Measurements from ENCODE around the gene HDAC11. TPM values are rescaled to one million over a fixed set of nuclear protein-coding genes. Genes with fewer than 3 reads are reported as not detected.
A peak's percentile ranks its signal among the peaks of the same experiment; 100 is the strongest.
"Not testable (repeated sequence)": the region's sequence is repeated elsewhere in the genome, so short reads cannot be mapped to it uniquely, and the experiment has no call there.

Gene HDAC11
- total RNA-seq, 2 experiments from 2014 or later, result 1.8 to 2.0 TPM

GRCh38 chr3:13440204-13440817 is 39.8 kb upstream of the HDAC11 start:
- POLR2A ChIA-PET, result interaction anchor here (1.4 kb wide), 1 partner anchor 15 kb away, joined by 3 read pairs; no protein-coding TSS in a partner anchor
- TF ChIP-seq, protein P1, sequence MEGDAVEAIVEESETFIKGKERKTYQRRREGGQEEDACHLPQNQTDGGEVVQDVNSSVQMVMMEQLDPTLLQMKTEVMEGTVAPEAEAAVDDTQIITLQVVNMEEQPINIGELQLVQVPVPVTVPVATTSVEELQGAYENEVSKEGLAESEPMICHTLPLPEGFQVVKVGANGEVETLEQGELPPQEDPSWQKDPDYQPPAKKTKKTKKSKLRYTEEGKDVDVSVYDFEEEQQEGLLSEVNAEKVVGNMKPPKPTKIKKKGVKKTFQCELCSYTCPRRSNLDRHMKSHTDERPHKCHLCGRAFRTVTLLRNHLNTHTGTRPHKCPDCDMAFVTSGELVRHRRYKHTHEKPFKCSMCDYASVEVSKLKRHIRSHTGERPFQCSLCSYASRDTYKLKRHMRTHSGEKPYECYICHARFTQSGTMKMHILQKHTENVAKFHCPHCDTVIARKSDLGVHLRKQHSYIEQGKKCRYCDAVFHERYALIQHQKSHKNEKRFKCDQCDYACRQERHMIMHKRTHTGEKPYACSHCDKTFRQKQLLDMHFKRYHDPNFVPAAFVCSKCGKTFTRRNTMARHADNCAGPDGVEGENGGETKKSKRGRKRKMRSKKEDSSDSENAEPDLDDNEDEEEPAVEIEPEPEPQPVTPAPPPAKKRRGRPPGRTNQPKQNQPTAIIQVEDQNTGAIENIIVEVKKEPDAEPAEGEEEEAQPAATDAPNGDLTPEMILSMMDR (IDR thresholded peaks at IDR 0.05), result no peak
- Mint-ChIP-seq H3K4me3 (no peak overlapping the region), H3K27me3 (no peaks in the 10 kb centered on the region), H3K4me1 (ENCODE audit: low read depth) (no peaks in the 10 kb centered on the region), H3K36me3 (ENCODE audit: low read depth) (no peaks in the 10 kb centered on the region), H3K9me3 (no peaks in the 10 kb centered on the region), H3K27ac (no peak overlapping the region)
- intact Hi-C loops (cut with micrococcal nuclease), result no loop called here
- CTCF ChIA-PET, result interaction anchor here (0.7 to 1.5 kb wide), 6 partner anchors 11 to 27 kb away, joined by 3 to 5 read pairs (median 4); no protein-coding TSS in a partner anchor
- no peak for ATAC-seq
- no peak for DNase-seq

DNA sequence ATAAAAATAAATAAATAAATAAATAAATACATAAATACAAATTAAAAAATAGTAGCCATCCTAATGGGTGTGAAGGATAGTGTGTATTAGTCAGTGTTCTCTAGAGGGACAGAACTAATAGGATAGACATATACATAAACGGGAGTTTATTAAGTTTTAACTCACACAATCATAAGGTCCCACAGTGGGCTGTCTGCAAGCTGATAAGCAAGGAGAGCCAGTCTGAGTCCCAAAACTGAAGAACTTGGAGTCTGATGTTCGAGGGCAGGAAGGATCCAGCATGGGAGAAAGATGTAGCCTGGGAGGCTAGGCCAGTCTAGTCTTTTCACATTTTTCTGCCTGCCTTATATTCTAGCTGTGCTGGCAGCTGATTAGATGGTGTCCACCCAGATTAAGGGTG is 37.2 kb upstream of the HDAC11 start:
- H3K36me3 Mint-ChIP-seq (ENCODE audit: low read depth); ATAC-seq; DNase-seq; H3K27ac Mint-ChIP-seq; H3K27me3 Mint-ChIP-seq; intact Hi-C loops (cut with micrococcal nuclease); H3K9me3 Mint-ChIP-seq; POLR2A ChIA-PET; H3K4me3 Mint-ChIP-seq; H3K4me1 Mint-ChIP-seq (ENCODE audit: low read depth): not testable (repeated sequence)
- CTCF ChIA-PET, result interaction anchor here (0.9 kb wide), 1 partner anchor 9 kb away, joined by 7 read pairs; no protein-coding TSS in a partner anchor

GRCh38 chr3:13451301-13451673 is 28.8 kb upstream of the HDAC11 start:
- Mint-ChIP-seq H3K4me1 (ENCODE audit: low read depth) (peaks cover 13% of the 10 kb centered on the region), H3K27ac (peak overlapping the region; percentile 89), H3K27me3 (no peaks in the 10 kb centered on the region), H3K9me3 (no peaks in the 10 kb centered on the region), H3K4me3 (peak overlapping the region; percentile 82), H3K36me3 (ENCODE audit: low read depth) (no peaks in the 10 kb centered on the region)
- TF ChIP-seq, protein P1 (IDR thresholded peaks at IDR 0.05), result no peak
- CTCF ChIA-PET, result interaction anchor here (0.8 to 6.3 kb wide), 24 partner anchors 9 to 444 kb away, joined by 3 to 125 read pairs (median 10); partner anchors contain the start of genes HDAC11 and NUP210
- POLR2A ChIA-PET, result interaction anchor here (0.6 to 3.5 kb wide), 7 partner anchors 18 to 145 kb away, joined by 3 to 35 read pairs (median 4); partner anchors contain the start of genes HDAC11 and NUP210
- DNase-seq (peak; percentile 26), ATAC-seq (peak; percentile 47)
- intact Hi-C loops (cut with micrococcal nuclease), result loop anchor here (2.0 to 10.0 kb wide), 4 partner anchors 30 to 356 kb away; partner anchors contain the start of gene NUP210

DNA sequence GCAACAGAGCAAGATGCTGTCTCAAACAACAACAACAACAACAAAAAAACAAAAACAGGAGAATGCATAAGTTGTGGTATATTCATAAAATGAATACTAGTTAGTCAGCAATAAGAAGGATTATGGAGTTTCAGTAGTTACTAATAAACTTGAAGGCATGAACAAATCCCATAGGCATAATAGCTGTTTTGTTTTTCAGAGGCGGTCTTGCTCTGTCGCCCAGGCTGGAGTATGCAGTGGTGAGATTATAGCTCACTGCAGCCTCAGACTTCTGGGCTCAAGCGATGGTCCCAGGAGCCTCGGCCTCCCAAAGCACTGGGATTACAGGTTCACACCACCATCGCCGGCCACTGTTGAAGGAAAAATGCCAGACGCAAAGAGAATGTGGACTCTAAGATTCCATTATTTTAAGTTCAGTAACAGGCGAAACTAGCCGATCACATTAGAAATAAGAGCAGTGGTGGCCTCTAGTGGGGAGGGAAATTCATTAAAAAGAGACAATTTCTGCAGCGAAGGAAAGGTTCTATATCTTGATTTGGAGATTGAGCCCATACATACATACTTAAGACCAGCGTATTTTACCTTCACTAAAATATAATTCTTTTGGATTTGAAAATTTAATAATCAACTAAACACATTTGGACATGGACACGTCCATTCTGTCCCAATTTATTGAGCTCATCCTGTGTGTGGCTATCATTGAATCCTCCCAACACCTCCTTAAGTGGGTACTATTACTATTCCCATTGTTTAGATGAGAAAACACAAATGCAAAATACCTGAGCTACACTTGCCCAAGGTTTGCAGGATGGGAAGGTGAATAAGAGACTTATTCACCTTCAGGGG is 27.4 kb upstream of the HDAC11 start:
- TF ChIP-seq, protein P1 (IDR thresholded peaks at IDR 0.05), result peak; percentile 78
- DNase-seq (peak; percentile 61), ATAC-seq (peak; percentile 25)
- ChIA-PET CTCF (interaction anchor here (0.7 to 6.3 kb wide), 49 partner anchors 10 to 469 kb away, joined by 3 to 125 read pairs (median 5); partner anchors contain the start of genes HDAC11 and NUP210), POLR2A (interaction anchor here (1.0 to 3.5 kb wide), 5 partner anchors 27 to 87 kb away, joined by 3 to 35 read pairs (median 7); partner anchors contain the start of genes HDAC11 and NUP210)
- Mint-ChIP-seq H3K4me3 (peak overlapping the region; percentile 82), H3K27me3 (no peaks in the 10 kb centered on the region), H3K4me1 (ENCODE audit: low read depth) (peaks cover 13% of the 10 kb centered on the region), H3K9me3 (no peaks in the 10 kb centered on the region), H3K36me3 (ENCODE audit: low read depth) (no peaks in the 10 kb centered on the region), H3K27ac (peak overlapping the region; percentile 89)
- intact Hi-C loops (cut with micrococcal nuclease), result loop anchor here (5.0 to 10.0 kb wide), 3 partner anchors 58 to 358 kb away; no protein-coding TSS in a partner anchor

- peaks cover 13% of the 10 kb centered on the region for H3K4me1 Mint-ChIP-seq (ENCODE audit: low read depth)
- no peak overlapping the region for H3K4me3 Mint-ChIP-seq
- H3K9me3 Mint-ChIP-seq, result no peaks in the 10 kb centered on the region
- no peak for ATAC-seq
- POLR2A ChIA-PET, result interaction anchor here (1.2 kb wide), 1 partner anchor 37 kb away, joined by 6 read pairs; no protein-coding TSS in a partner anchor
- TF ChIP-seq, protein P1 (IDR thresholded peaks at IDR 0.05), result no peak
- CTCF ChIA-PET, result interaction anchor here (0.8 to 6.3 kb wide), 10 partner anchors 30 to 364 kb away, joined by 3 to 125 read pairs (median 3); partner anchors contain the start of gene NUP210
- no peak for DNase-seq
- H3K36me3 Mint-ChIP-seq (ENCODE audit: low read depth), result no peaks in the 10 kb centered on the region
- intact Hi-C loops (cut with micrococcal nuclease), result loop anchor here (10.0 kb wide), 2 partner anchors 61 to 361 kb away; no protein-coding TSS in a partner anchor
- no peaks in the 10 kb centered on the region for H3K27me3 Mint-ChIP-seq
- H3K27ac Mint-ChIP-seq, result no peak overlapping the region
These were observed 24.5 kb upstream of the HDAC11 start for GRCh38 chr3:13455644-13456043.

Measured in activated CD8-positive, alpha-beta T cell treated with anti-CD3 and anti-CD28 coated beads for 36 hours (primary cell).